Stomach (tissue), 9 donors: Measurements from ENCODE around the gene BLTP3A. TPM values are rescaled to one million over a fixed set of nuclear protein-coding genes. Genes with fewer than 3 reads are reported as not detected.

ENCODE experiments used
- DNase-seq, 2 donors: peaks; one replicate each; pipeline versions ENCODE4 v3.0.0 to v3.0.0-alpha.2; 2013 to 2019
- H3K27ac ChIP-seq, 5 donors: fragments of 200-600 bp in 4 of 5; sonication (generic) in 4 of 5; one replicate each; pipeline ENCODE4 v1.5.1; 2013 to 2019; ENCODE audit warnings: mild to moderate bottlenecking in 1 of 5, moderate library complexity in 1 of 5
- H3K27me3 ChIP-seq, 3 donors: fragments of 200-600 bp; sonication (generic); one replicate each; pipeline ENCODE4 v1.5.1; 2017 to 2019; ENCODE audit warnings: mixed run types in 1 of 3
- H3K36me3 ChIP-seq, 4 donors: fragments of 200-600 bp; sonication (generic); 1 replicate in 3 of 4; 2 replicates in 1 of 4; pipeline ENCODE4 v1.5.1; 2016 to 2019
- H3K4me1 ChIP-seq, 4 donors: fragments of 200-600 bp; sonication (generic); one replicate each; pipeline ENCODE4 v1.5.1; 2016 to 2019
- H3K4me3 ChIP-seq, 4 donors: fragments of 200-600 bp; sonication (generic) in 3 of 4; one replicate each; pipeline ENCODE4 v1.5.1; 2016 to 2019; ENCODE audit warnings: mild to moderate bottlenecking in 1 of 4
- H3K9me3 ChIP-seq, 4 donors: fragments of 200-600 bp; sonication (generic); one replicate each; pipeline ENCODE4 v1.5.1; 2016 to 2019
- CTCF ChIP-seq, 7 experiments: fragments of 450-650 bp in 4 of 7; fragments of 200-600 bp in 3 of 7; sonication (generic) in 3 of 7; IDR thresholded peaks; one replicate each; pipeline ENCODE4 v1.5.1; 2016 to 2019; ENCODE audit warnings: antibody characterized with exemption in 7 of 7, control low read depth in 2 of 7, mild to moderate bottlenecking in 1 of 7
- EP300 ChIP-seq: sonication (generic); formaldehyde crosslinking; IDR thresholded peaks from one replicate; pipeline ENCODE4 v1.6.1; 2017; ENCODE audit warnings: antibody characterized with exemption
- POLR2A ChIP-seq, 4 donors: fragments of 450-650 bp; IDR thresholded peaks; one replicate each; pipeline ENCODE4 v1.6.1; 2016; ENCODE audit warnings: antibody characterized with exemption in 4 of 4, control low read depth in 2 of 4, mild to moderate bottlenecking in 1 of 4, moderate library complexity in 1 of 4
- POLR2AphosphoS5 ChIP-seq, 3 donors: sonication (generic); formaldehyde crosslinking; IDR thresholded peaks; one replicate each; pipeline ENCODE4 v1.6.1; 2016; ENCODE audit warnings: antibody characterized with exemption in 3 of 3
- WGBS, 5 donors: extraction: QIAGEN DNeasy Blood & Tissue Kit in 3 of 5; methylation state at CpG; one replicate each; pipeline versions ENCODE4 v1.1.5 to v1.1.7; 2013 to 2018; 5-methylcytosine and 5-hydroxymethylcytosine counted together
- intact Hi-C: fragments of 100-400 bp; cut with DNase I; formaldehyde crosslinking; loops from one replicate; pipeline ENCODE4 v1.15.1; 2023; ENCODE audit warnings: low total_unique reads
- polyA plus RNA-seq, 3 donors: library from polyadenylated mRNA; stranded (reverse); fragments of 200-250 nt; gene quantifications; one replicate each; pipeline ENCODE4 v1.2.3, GENCODE V29; 2013
- total RNA-seq, 5 donors: library from RNA; depleted of rRNA; stranded (reverse); fragments of >200 nt; gene quantifications; one replicate each; pipeline versions ENCODE4 v1.1.0 to v1.2.3, GENCODE V29; 2014 to 2016
- donor health status: healthy with polysubstance abuse.
- donor health status: Bipolar disorder and iron deficiency.
- donor health status: healthy.

The BLTP3A gene
- total and polyA plus RNA-seq, 8 donors = 2.0 to 17.5 (median 8.3) TPM

GRCh38 chr6:34819571-34820480 is 27.9 kb downstream of the BLTP3A start:
- 71 to 84% (median 81%) methylated on average over 3 of the region's 3 CpGs for WGBS, 5 donors
- no peak overlapping the region for H3K27ac ChIP-seq

DNA sequence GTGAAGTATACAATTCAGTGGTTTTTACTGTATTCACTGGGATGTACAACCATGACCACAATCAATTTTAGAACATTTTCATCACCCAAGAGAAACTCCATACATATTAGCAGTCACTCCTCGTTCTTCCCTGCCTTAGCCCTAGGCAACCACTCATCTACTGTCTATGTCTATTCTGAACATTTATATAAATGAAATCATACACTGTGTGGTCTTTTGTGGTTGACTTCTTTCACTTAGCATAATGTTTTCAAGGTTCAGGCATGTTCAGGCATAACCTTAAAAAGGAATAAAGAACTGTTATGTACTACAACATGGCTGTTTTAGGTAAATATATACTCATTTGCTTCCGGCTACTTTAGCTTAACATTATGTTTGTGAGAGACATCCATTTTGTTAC is 37.3 kb downstream of the BLTP3A start:
- Histone ChIP-seq H3K4me1 (no peaks in the 10 kb centered on the region), H3K27me3 (no peaks in the 10 kb centered on the region), H3K4me3 (no peak overlapping the region), H3K27ac (no peak overlapping the region), H3K36me3 (peaks cover 23 to 79% (median 72%) of the 10 kb centered on the region in 4 donors), H3K9me3 (no peaks in the 10 kb centered on the region)
- no peak for DNase-seq
- TF ChIP-seq EP300 (no peak), POLR2AphosphoS5 (IDR thresholded peaks at IDR 0.05) (no peak), POLR2A (IDR thresholded peaks at IDR 0.05) (no peak), CTCF (IDR thresholded peaks at IDR 0.05) (no peak)
- WGBS, 5 donors = 94 to 99% (median 97%) methylated on average over 2 of the region's 2 CpGs
- intact Hi-C loops = no loop called here

More at GRCh38 chr6:34819571-34820480, 27.9 kb downstream of the BLTP3A start:
- H3K4me3 ChIP-seq = no peak overlapping the region
- no peaks in the 10 kb centered on the region for H3K9me3 ChIP-seq
- peaks cover 12 to 34% (median 34%) of the 10 kb centered on the region in 4 donors for H3K36me3 ChIP-seq
- peaks cover 0 to 17% (median 7%) of the 10 kb centered on the region in 4 donors for H3K4me1 ChIP-seq
- no peak for DNase-seq
- intact Hi-C loops = no loop called here
- no peaks in the 10 kb centered on the region for H3K27me3 ChIP-seq
- TF ChIP-seq POLR2AphosphoS5 (IDR thresholded peaks at IDR 0.05) (no peak), EP300 (no peak), CTCF (IDR thresholded peaks at IDR 0.05) (no peak), POLR2A (IDR thresholded peaks at IDR 0.05) (no peak)

DNA sequence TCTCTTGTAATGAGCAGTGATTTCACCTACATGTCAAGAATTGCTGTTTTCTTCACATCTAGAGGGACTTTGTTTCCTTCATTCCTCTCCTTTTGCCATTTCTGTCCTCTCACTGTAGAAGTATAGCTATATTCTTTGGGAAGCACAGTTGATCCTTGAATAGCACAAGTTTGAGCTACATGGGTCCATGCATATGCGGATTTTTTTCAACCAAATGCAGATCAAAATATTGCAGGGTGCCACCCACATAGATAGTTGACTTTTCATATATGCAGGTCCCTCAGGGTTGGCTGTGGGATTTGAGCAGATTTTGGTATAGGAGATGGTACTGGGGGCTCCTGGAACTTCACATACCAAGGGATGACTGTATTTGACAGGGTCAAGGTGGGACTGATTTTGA is 41.1 kb downstream of the BLTP3A start:
- H3K36me3 ChIP-seq = peaks cover 29 to 78% (median 65%) of the 10 kb centered on the region in 4 donors
- TF ChIP-seq EP300 = no peak
- no peak for TF ChIP-seq POLR2A (IDR thresholded peaks at IDR 0.05)
- no peak for TF ChIP-seq POLR2AphosphoS5 (IDR thresholded peaks at IDR 0.05)
- TF ChIP-seq CTCF (IDR thresholded peaks at IDR 0.05) = no peak
- peaks cover 0 to 2% (median 0%) of the 10 kb centered on the region in 4 donors for H3K4me1 ChIP-seq
- no peaks in the 10 kb centered on the region for H3K27me3 ChIP-seq
- intact Hi-C loops = no loop called here
- no peak overlapping the region for H3K27ac ChIP-seq
- H3K4me3 ChIP-seq = no peak overlapping the region
- H3K9me3 ChIP-seq = no peaks in the 10 kb centered on the region
- DNase-seq = no peak
- WGBS, 5 donors = 88 to 100% (median 96%) methylated on average over 1 of the region's 1 CpG

GRCh38 chr6:34834789-34835518 is 43.1 kb downstream of the BLTP3A start:
- Histone ChIP-seq H3K36me3 (peaks cover 21 to 76% (median 63%) of the 10 kb centered on the region in 4 donors), H3K27ac (peak overlapping the region in 1 of 5 donors; percentile 5), H3K4me3 (no peak overlapping the region), H3K4me1 (peaks cover 0 to 2% (median 0%) of the 10 kb centered on the region in 4 donors), H3K9me3 (no peaks in the 10 kb centered on the region), H3K27me3 (no peaks in the 10 kb centered on the region)
- intact Hi-C loops = no loop called here
- 76 to 90% (median 84%) methylated on average over 4 of the region's 4 CpGs for WGBS, 5 donors
- DNase-seq = no peak
- TF ChIP-seq POLR2A (IDR thresholded peaks at IDR 0.05) (no peak), EP300 (no peak), POLR2AphosphoS5 (IDR thresholded peaks at IDR 0.05) (no peak), CTCF (IDR thresholded peaks at IDR 0.05) (no peak)
